Mononuclear cell (primary cell): ENCODE measurements around the gene KLHDC7B. TPM values are rescaled to one million over a fixed set of nuclear protein-coding genes. Genes with fewer than 3 reads are reported as not detected.

ENCODE experiments used
- H3K27me3 ChIP-seq: 2 replicates; pipeline ENCODE4 v1.6.0; 2011; ENCODE audit warnings: low read length, control low read depth; ENCODE audit not compliant: insufficient read depth
- H3K4me1 ChIP-seq: 2 replicates; pipeline ENCODE4 v1.5.1; 2011; ENCODE audit warnings: mild to moderate bottlenecking, low read length, control low read depth; ENCODE audit not compliant: insufficient read depth
- H3K4me3 ChIP-seq: 2 replicates; pipeline ENCODE4 v1.5.1; 2011; ENCODE audit warnings: mild to moderate bottlenecking, low read length, moderate library complexity
- H3K9me3 ChIP-seq: 2 replicates; pipeline ENCODE4 v1.5.1; 2011; ENCODE audit warnings: low read depth, mild to moderate bottlenecking, control low read depth, low read length
- total RNA-seq: library from RNA; depleted of rRNA; stranded (reverse); fragments of >200 nt; gene quantifications from one replicate; pipeline ENCODE4 v1.2.3, GENCODE V29; 2012

Gene KLHDC7B
- total RNA-seq, 1 donor, result 1.7 TPM

DNA sequence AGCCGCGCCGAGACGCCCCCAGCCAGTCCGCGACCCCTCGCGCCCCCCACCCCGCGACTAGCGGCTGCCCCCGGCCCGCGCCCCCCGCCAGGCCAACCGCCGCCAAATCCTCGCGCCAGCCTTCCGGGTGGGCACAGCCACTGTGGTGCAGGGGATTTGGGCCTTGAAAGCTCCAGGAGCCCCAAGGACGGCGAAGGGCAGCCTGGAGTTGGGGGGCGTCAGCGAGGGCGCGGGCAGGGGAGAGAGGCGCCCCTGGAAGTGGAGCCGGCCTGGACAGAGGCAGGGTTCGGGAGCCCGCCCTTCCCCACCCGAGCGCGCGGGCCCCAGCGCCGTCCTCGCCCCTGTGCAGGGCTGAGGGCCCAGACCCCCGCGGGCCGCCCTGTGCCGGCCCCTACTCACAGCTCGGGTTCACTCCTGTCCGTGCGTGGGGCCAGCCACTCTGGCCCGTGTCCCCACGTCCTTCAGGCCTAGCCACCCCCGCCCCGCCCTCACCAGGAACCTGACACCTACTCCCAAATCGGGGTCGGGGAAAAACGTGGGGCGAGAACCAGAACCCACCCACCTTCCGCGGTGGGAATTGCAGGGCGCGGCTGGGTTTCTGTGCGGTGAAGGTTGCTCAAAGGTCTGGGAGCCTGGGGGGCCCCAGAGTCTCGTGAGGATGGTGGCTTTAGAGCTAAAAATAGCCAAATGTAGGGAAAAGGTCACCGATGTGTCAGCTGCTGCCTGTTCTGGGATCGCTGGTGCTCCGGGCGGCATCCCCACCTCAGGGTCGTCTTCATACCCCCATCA is 32.5 kb downstream of the KLHDC7B start, which contains the start of gene CPT1B:
Gene CPT1B, minus strand, starts transcription at position 441 of the 789 bp plus-strand sequence. CDS start 512 bp downstream, outside the sequence.
- peaks cover 19% of the 10 kb centered on the region for H3K4me1 ChIP-seq

DNA sequence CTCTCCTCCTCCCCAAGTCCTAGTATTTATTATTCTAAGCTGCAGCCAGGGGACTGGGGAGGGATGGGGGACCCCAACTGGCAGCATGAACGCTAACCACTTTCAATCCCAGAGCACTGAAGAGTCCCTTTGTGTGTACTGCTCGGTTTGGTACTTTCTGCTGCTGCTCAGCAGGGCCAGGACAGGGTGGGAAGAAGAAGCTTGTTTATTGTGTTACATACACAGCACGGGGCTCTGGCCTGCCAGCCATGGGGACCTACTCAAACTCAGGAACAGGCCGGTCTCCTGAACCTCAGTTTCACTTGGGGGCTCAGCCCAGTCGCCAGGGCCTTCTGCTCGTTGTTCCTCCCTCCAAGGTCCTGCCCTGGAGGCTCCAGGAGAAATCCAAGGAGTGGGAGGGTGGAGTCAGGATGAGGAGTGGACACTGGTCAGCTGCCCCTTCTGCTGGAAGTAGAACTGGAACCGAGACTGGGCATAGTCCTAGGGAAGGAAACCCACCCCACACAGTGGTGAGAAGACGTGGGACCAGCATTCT is 33.1 kb downstream of the KLHDC7B start:
- peaks cover 26% of the 10 kb centered on the region for H3K4me1 ChIP-seq
- H3K27me3 ChIP-seq, result no peaks in the 10 kb centered on the region
- no peak overlapping the region for H3K4me3 ChIP-seq
- no peaks in the 10 kb centered on the region for H3K9me3 ChIP-seq

More for the DNA sequence above, 32.5 kb downstream of the KLHDC7B start, which contains the start of gene CPT1B:
- H3K9me3 ChIP-seq, result no peaks in the 10 kb centered on the region
- no peak within 1 kb of the TSS for H3K4me3 ChIP-seq
- H3K27me3 ChIP-seq, result no peaks in the 10 kb centered on the region

DNA sequence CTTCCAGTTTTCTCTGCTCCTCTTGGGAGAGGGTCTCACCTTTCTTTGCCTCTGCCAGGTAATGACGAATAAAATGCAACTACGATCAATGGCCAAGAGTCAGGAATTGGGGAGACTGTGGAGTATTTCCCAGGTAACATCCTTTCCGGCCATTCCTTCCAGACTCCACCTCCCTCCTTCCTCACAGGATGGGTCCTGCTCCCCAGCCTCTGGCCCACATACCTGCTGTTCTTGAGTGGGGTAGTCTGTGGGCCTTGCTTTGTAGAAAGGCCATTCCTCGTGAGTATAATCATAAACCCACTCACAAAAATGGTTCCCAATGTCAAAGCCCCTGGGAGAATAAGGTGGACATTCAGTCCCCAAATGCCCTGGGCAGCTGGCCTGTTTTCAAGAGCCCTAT is 34.1 kb downstream of the KLHDC7B start:
- Histone ChIP-seq H3K27me3 (no peaks in the 10 kb centered on the region), H3K4me3 (no peak overlapping the region), H3K4me1 (peaks cover 26% of the 10 kb centered on the region), H3K9me3 (no peaks in the 10 kb centered on the region)

DNA sequence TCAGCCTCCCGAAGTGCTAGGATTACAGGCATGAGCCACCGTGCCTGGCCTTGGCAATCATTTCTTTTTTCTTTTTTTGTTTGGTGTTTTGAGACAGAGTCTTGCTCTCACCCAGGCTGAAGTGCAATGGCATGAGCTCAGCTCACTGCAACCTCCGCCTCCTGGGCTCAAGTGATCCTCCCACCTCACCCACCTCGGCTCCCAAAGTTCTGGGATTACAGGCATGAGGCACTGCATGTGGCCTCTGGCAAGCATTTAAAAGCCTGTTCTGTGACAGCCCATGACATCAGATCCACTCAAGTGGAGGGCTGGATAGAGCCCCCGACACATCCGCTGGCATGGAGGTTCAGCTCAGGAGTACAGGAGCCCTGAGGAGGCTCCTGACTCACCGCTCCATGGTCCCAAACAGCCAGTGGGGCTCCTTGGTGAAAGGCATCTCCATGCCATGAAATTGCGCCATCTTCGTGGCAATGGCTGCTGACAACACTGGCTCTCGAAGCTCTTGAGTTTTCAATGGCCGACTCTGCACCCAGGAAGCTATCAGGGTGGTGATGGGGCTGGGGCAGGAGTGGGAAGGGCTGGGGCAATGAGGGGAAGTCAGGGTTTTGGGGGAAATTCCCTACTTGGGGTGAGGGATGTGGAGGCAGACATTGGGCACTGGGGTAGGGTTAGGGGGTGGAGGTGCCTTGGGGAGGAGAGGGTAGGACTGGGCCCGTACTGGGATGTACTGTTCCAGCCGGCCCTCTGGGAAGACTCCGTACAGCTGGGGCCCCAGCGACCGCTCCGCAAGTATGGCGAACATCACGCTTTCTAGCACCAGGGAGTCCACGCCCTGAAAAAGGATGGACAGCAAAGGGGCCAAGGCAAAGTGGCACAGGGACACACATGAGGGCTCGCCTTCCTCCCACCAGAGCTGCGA is 35.6 kb downstream of the KLHDC7B start:
- peaks cover 26% of the 10 kb centered on the region for H3K4me1 ChIP-seq
- peak overlapping the region; percentile 70 for H3K4me3 ChIP-seq
- no peaks in the 10 kb centered on the region for H3K9me3 ChIP-seq
- H3K27me3 ChIP-seq, result no peaks in the 10 kb centered on the region

DNA sequence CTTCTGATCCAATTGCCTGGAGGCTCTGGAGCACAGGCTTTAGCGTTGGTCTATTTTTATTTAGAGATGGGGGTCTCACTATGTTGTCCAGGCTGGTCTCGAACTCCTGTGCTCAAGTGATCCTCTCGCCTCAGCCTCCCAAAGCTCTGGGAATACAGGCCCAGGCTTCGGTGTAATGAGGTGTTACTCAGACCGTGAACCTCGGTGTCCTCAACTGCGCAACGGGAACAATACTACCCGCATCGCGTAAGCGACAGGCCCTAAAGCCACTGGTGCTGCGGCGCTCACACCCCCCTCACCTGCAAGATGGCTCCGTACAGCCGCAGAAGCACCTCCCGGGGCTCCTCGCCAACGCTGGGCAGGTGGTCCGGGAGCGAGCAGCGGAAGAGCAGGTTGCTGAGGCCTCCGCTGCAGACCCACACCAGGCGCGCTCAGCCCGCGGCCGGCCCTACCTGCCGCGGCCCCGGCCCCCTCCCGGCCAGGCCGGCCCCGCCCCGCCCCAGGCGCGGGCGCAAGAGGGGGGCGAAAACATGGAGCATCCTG is 36.3 kb downstream of the KLHDC7B start:
- Histone ChIP-seq H3K4me3 (peak overlapping the region; percentile 70), H3K27me3 (no peaks in the 10 kb centered on the region), H3K4me1 (peaks cover 26% of the 10 kb centered on the region), H3K9me3 (no peaks in the 10 kb centered on the region)

DNA sequence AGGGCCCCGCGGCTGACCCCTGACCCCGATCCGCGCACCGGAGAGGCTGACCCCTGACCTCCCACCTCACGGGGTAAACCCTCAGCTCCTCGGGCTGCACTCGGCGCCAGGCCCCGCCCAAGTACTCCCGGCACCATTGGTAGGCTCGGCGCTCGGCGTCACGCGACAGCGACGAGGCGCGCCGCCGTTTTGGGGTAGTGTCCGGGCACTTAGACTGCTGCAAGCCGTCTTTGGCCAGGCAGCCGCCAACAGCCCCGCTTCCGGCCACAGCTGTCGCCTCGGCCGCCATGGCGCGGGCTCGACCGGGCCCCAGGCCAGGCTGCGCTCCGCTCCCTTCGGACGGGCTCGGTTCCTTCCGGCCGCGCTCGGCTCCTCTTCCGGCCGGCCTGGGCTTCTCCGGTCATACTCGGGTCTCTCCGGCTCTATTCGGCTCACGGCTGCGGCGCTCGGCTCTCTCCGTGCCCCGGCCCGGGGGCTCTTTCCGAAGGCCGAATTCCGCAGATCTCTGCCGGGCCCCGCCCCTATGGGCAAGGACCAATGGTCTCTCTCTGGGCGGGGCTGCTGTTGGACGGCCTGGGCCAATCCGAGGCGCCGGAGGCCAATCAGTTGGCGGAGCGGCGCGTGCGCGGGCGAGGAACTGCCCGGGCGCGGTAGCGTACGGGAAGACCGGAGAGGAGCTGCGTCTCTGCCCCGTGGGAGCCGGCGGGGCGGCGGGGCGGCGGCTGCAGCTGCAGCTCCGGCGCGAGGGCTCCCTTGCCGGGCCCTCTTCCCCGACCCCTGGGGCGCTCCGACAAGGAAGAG is 37.0 kb downstream of the KLHDC7B start, which contains the start of gene CHKB:
Gene CHKB, minus strand, starts transcription at position 357 of the 801 bp plus-strand sequence. Its CDS starts 68 bp downstream, at position 289.
- Histone ChIP-seq H3K9me3 (no peaks in the 10 kb centered on the region), H3K4me1 (peaks cover 26% of the 10 kb centered on the region), H3K27me3 (no peaks in the 10 kb centered on the region), H3K4me3 (peak within 1 kb of the TSS; percentile 70)

DNA sequence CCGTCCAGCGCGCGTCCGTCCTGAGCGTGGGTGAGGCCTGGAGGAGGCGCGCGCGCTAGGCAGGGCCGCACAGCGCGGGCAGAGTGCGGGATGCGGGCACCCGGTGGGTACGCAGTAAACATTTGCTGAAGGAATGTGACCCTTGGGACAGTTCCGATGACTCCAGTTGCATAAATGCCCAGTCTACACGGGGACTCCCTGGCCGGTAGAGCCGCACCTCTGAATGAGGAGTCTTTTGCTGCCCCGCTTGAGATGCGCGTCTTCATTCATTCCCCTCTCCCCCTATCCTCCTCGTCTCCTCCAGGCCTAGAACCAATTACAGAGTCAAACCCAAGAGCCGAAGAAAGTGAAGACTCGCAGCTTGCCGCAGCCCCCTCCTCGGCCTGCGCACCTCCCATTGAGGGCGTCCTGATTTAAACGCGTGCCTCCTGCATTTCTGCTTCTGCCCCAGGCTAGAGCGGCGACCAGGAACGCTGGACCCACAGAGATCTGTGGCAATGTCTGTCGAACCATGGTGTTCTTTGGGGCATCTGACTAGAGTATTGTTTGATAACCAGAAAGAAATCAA is 37.7 kb downstream of the KLHDC7B start:
- peaks cover 23% of the 10 kb centered on the region for H3K4me1 ChIP-seq
- H3K27me3 ChIP-seq, result no peaks in the 10 kb centered on the region
- peak overlapping the region; percentile 70 for H3K4me3 ChIP-seq
- H3K9me3 ChIP-seq, result no peaks in the 10 kb centered on the region

DNA sequence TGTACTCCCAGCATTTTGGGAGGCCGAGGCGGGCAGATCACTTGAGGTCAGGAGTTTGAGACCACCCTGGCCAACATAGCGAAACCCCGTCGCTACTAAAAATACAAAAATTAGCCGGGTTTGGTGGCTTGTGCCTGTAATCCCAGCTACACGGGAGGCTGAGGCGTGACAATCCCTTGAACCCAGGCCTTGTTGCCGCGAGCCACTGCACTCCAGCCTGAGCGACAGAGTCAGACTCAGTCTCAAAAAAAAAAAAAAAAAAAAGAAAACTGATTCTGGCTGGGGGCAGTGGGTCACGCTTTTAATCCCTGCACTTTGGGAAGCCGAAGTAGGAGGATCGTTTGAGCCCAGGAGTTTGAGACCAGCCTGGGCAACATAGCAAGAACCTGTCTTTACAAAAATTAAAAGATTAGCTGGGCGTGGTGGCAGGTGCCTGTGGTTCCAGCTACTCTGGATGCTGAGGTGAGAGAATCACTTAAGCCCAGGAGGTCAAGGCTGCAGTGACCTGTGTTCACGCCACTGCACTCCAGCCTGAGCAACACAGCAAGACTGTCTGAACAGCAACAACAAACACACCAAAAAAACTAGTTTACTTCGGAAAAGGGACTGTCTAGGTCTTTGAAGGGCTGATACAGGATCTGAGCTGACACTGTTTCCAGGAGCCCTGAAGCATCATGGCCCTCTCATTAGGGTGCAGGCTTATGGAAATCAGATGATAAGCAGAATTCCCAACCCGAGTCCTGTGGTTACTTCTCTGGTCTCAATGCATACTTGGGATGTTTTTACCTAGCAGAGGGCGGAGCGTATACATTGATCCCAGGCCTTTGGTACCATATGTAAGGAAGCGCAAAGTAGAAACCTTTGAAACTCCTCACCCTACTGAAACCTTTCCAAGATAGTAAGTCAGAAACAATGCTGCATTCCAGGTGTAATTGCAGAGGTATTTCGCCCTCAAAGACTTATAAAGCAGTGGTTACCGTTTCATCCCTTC is 38.7 kb downstream of the KLHDC7B start:
- H3K27me3 ChIP-seq, result no peaks in the 10 kb centered on the region
- no peaks in the 10 kb centered on the region for H3K9me3 ChIP-seq
- H3K4me3 ChIP-seq, result no peak overlapping the region
- H3K4me1 ChIP-seq, result peaks cover 19% of the 10 kb centered on the region

DNA sequence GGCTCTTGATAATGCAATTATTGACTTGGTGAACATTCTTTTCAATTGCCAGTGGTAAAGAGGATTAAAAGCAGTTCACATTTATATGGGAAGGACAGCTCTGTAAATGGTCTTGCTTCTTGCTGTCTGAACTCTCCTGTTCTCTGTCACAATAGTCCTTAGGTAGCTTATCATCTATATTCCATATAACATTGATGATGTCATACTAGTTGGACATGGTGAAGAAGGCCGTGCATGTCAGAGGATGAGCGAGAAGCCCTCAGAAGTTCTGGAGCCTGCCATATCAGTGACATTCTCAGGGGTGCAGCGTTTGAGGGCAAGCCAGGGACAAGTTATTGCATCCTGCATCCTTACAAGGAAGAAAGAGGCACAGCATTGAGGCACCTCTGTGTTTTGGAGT is 39.5 kb downstream of the KLHDC7B start:
- H3K4me3 ChIP-seq, result no peak overlapping the region
- H3K4me1 ChIP-seq, result peaks cover 19% of the 10 kb centered on the region
- no peaks in the 10 kb centered on the region for H3K27me3 ChIP-seq
- no peaks in the 10 kb centered on the region for H3K9me3 ChIP-seq

DNA sequence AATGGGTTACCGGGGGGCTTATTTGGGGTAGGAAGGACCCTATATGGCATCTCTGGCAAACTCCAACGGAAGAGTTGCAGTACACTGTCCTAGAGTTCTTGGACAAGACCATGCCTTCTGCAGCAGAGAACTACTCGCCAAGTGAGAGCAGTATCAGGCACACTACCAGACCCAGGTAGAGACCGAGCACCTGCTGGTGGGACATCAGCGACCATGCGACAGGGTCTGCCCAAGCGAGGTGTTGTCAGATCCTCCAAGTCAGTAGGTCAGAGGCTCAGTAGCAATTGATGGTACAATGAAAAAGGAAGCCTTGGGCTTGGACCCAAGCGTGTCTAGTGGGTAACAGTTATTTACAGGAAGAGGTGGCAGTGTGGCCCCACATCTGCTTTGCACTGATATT is 40.1 kb downstream of the KLHDC7B start:
- no peaks in the 10 kb centered on the region for H3K9me3 ChIP-seq
- no peak overlapping the region for H3K4me3 ChIP-seq
- H3K4me1 ChIP-seq, result peaks cover 19% of the 10 kb centered on the region

DNA sequence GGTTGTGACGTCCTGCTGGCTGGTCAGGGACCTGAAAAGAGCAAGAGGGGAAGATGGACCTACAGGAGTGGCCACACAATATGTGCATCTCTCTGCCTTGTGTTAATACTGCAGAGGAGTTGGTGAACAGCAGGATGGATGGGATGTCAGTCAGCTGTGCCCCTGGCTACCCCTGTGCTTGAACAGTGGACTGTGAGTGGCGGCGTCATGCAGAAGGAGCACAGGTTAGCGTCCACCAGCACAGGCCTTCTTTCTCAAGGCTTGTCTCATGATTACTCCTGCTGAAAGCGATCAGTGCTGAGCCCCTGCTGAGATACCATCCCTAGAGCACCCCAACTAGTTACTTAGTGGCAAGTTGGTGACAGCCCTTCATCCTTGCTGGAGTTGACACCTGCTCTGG is 40.7 kb downstream of the KLHDC7B start:
- Histone ChIP-seq H3K9me3 (no peaks in the 10 kb centered on the region), H3K4me3 (no peak overlapping the region), H3K4me1 (peaks cover 14% of the 10 kb centered on the region), H3K27me3 (no peaks in the 10 kb centered on the region)

More for the DNA sequence above, 40.1 kb downstream of the KLHDC7B start:
- H3K27me3 ChIP-seq, result no peaks in the 10 kb centered on the region

DNA sequence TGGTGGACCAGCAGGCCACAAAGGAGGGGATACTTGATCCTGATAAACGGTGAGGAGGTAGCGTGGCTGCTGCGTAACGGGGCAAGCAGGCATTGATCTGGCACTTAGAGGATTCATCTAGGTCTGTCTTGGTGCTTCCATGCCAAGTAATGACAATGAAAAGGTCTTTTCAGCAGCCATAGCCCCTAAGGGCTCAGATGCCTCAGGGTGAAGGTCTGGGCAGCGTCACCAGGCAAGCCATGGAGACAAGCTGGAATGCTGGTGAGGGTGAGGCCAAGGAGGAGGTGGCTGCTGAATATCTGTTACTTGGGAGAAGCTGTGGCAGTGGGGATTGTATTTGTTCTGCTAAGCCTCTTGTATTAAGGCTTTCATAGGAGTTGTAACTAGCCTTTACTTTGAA is 41.7 kb downstream of the KLHDC7B start:
- Histone ChIP-seq H3K9me3 (no peaks in the 10 kb centered on the region), H3K4me1 (peaks cover 7% of the 10 kb centered on the region), H3K4me3 (no peak overlapping the region), H3K27me3 (no peaks in the 10 kb centered on the region)

DNA sequence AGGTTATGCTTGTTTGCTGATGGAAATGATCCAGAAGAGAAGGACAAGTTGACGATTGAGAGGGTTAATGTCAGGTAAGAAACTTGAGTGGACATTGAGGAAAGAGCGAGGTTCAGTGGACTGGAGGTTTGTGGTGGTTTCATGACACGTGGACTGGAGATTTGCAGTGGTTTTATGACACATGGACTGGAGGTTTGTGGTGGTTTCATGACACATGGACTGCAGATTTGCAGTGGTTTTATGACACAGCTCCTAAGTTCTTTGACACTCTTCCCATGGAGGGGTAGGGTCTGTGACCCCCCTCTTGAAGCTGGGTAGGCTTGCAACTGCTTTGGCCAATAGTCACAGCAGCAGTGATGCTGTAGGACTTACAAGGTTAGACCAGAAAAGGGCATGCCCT is 49.5 kb downstream of the KLHDC7B start:
- Histone ChIP-seq H3K4me3 (no peak overlapping the region), H3K27me3 (peaks cover 22% of the 10 kb centered on the region), H3K9me3 (no peaks in the 10 kb centered on the region), H3K4me1 (peaks cover 4% of the 10 kb centered on the region)
